ENCODE results near the gene RUSC1. TPM values are rescaled to one million over a fixed set of nuclear protein-coding genes. Genes with fewer than 3 reads are reported as not detected.
"Not testable (repeated sequence)": the region's sequence is repeated elsewhere in the genome, so short reads cannot be mapped to it uniquely, and the experiment has no call there.

Gene RUSC1, protein sequence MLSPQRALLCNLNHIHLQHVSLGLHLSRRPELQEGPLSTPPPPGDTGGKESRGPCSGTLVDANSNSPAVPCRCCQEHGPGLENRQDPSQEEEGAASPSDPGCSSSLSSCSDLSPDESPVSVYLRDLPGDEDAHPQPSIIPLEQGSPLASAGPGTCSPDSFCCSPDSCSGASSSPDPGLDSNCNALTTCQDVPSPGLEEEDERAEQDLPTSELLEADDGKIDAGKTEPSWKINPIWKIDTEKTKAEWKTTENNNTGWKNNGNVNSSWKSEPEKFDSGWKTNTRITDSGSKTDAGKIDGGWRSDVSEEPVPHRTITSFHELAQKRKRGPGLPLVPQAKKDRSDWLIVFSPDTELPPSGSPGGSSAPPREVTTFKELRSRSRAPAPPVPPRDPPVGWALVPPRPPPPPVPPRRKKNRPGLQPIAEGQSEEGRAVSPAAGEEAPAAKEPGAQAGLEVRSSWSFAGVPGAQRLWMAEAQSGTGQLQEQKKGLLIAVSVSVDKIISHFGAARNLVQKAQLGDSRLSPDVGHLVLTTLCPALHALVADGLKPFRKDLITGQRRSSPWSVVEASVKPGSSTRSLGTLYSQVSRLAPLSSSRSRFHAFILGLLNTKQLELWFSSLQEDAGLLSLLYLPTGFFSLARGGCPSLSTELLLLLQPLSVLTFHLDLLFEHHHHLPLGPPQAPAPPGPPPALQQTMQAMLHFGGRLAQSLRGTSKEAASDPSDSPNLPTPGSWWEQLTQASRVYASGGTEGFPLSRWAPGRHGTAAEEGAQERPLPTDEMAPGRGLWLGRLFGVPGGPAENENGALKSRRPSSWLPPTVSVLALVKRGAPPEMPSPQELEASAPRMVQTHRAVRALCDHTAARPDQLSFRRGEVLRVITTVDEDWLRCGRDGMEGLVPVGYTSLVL
- 18.3 TPM for polyA plus RNA-seq (2012; ENCODE audit: insufficient read depth, insufficient read length)

GRCh38 chr1:155320661-155321617, at the start of gene RUSC1:
TSS of gene RUSC1 (plus strand) at chr1:155320894. CDS start at chr1:155321774, 880 bp downstream.
- H3K4me3 ChIP-seq (ENCODE audit: low read length), result no peak within 1 kb of the TSS
- no peak for DNase-seq (ENCODE audit: low read depth, low spot score)

GRCh38 chr1:155272466-155273342, 48.0 kb upstream of the RUSC1 start:
- peak overlapping the region; percentile 68 for H3K4me3 ChIP-seq (ENCODE audit: low read length)
- no peak for DNase-seq (ENCODE audit: low read depth, low spot score)

- DNase-seq (ENCODE audit: low read depth, low spot score), result peak; percentile 92
- H3K4me3 ChIP-seq (ENCODE audit: low read length), result peak within 1 kb of the TSS; percentile 68
Observed at GRCh38 chr1:155273343-155274245, 47.1 kb upstream of the RUSC1 start, which contains the start of gene CLK2. TSS of gene CLK2 (minus strand) at chr1:155273504. CDS start at chr1:155270977, 2,527 bp downstream.

- DNase-seq (ENCODE audit: low read depth, low spot score), result peak; percentile 91
- H3K4me3 ChIP-seq (ENCODE audit: low read length), result peak within 1 kb of the TSS; percentile 76
Observed at GRCh38 chr1:155277070-155277901, 43.4 kb upstream of the RUSC1 start, which contains the start of gene HCN3. TSS of gene HCN3 (plus strand) at chr1:155277463. CDS start at chr1:155277591, 128 bp downstream.

GRCh38 chr1:155277902-155278688, 42.6 kb upstream of the RUSC1 start:
- peak; percentile 77 for DNase-seq (ENCODE audit: low read depth, low spot score)

DNA sequence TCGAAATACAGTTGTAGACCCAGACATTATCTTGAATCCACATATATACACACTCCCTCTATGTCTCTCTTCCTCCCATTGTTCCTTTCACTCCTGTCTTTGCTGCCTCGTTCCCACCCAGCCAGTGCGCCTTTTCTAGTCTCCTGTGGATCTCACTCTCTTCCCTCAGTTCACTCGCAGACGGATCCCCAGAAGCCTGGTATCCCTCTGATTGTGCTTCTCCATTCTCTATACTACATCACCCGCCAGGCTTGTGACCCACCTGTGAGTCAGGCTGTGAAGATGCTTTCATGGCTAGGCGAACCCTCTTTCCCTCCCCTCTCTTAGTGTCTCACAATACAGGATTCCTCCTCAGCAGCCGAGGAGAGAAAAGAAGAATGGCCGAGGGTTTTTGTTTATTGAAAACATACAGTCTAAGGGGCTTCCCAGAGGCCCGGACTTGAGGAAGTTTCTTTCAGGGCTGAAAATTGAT, 42.0 kb upstream of the RUSC1 start:
- no peak for DNase-seq (ENCODE audit: low read depth, low spot score)
- peak overlapping the region; percentile 76; the same call in 1 of the 2 replicates for H3K4me3 ChIP-seq (ENCODE audit: low read length)

More at GRCh38 chr1:155277902-155278688, 42.6 kb upstream of the RUSC1 start:
- H3K4me3 ChIP-seq (ENCODE audit: low read length), result peak overlapping the region; percentile 76

DNA sequence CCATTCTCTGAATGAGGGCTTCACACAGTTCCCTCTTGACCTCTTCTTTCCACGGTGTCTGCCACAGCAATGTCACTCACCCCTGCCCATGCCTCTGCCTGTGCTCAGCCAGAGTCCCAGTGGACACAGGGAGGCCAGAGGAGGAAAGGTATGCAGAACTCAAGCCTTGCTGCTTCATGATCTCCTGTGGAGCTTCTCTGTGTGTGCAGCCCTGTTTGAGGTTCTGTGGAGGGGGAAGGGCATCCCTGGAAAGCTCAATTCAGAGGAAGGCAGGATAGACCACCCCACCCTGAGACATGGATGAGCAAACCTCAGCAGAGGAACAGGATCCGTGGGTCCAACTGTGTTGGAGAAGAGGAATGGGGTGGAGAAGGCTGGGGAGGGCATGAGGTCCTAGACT, 41.4 kb upstream of the RUSC1 start:
- H3K4me3 ChIP-seq (ENCODE audit: low read length), result no peak overlapping the region

DNA sequence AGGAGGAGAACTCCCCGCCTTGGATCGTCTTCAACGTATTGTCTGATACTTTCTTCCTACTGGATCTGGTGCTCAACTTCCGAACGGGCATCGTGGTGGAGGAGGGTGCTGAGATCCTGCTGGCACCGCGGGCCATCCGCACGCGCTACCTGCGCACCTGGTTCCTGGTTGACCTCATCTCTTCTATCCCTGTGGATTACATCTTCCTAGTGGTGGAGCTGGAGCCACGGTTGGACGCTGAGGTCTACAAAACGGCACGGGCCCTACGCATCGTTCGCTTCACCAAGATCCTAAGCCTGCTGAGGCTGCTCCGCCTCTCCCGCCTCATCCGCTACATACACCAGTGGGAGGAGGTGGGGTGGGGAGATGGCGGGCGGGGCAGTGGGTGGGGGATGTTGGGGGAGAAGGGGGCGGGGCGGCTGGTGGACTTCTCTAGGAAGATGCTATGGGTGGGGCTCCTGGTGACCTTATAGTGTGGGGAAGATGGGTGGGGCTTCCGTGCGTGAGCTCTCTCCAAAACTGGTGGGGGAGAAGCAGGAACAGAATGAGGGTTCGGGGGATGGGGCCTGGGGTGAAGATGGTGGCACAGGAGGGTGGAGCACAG, 38.1 kb upstream of the RUSC1 start:
- no peak for DNase-seq (ENCODE audit: low read depth, low spot score)
- H3K4me3 ChIP-seq (ENCODE audit: low read length), result no peak overlapping the region

More for the DNA sequence above, 41.4 kb upstream of the RUSC1 start:
- DNase-seq (ENCODE audit: low read depth, low spot score), result no peak

DNA sequence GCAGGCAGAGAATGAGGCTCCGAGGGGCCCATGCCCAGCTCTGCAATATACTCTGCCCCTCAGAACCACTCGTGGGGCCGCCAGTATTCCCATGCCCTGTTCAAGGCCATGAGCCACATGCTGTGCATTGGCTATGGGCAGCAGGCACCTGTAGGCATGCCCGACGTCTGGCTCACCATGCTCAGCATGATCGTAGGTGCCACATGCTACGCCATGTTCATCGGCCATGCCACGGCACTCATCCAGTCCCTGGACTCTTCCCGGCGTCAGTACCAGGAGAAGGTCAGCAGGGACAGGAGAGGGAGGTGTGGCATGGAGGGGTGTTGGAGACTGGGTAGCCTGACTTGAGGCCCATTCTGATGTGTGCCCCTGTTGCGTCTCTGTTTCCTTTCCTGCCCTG, 36.2 kb upstream of the RUSC1 start:
- no peak for DNase-seq (ENCODE audit: low read depth, low spot score)
- no peak overlapping the region for H3K4me3 ChIP-seq (ENCODE audit: low read length)

DNA sequence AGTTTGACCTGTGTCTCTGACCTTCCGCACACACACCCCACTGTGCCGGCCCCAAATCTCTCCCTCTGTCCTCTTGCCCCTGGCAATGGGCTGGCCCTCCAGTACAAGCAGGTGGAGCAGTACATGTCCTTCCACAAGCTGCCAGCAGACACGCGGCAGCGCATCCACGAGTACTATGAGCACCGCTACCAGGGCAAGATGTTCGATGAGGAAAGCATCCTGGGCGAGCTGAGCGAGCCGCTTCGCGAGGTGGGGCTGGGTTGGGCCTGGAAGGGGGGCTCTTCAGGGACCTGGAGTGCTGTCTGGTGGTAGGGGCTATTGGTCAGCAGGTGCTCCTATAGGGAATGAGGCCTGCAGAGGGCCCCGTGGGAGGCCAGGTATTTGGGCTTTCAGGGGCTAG, 35.6 kb upstream of the RUSC1 start:
- no peak for DNase-seq (ENCODE audit: low read depth, low spot score)
- H3K4me3 ChIP-seq (ENCODE audit: low read length), result no peak overlapping the region

DNA sequence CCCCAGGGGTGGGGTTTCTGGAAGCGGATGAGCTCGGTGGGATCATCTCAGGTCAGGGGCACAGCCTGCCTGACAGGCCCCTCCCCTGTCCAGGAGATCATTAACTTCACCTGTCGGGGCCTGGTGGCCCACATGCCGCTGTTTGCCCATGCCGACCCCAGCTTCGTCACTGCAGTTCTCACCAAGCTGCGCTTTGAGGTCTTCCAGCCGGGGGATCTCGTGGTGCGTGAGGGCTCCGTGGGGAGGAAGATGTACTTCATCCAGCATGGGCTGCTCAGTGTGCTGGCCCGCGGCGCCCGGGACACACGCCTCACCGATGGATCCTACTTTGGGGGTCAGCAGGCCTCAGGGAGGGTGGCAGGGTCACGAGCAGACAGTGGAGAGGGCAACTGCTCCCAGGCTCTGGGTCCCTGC, 35.1 kb upstream of the RUSC1 start:
- DNase-seq (ENCODE audit: low read depth, low spot score), result no peak
- no peak overlapping the region for H3K4me3 ChIP-seq (ENCODE audit: low read length)

GRCh38 chr1:155286544-155286943, 34.1 kb upstream of the RUSC1 start:
- no peak for DNase-seq (ENCODE audit: low read depth, low spot score)
- H3K4me3 ChIP-seq (ENCODE audit: low read length), result no peak overlapping the region

DNA sequence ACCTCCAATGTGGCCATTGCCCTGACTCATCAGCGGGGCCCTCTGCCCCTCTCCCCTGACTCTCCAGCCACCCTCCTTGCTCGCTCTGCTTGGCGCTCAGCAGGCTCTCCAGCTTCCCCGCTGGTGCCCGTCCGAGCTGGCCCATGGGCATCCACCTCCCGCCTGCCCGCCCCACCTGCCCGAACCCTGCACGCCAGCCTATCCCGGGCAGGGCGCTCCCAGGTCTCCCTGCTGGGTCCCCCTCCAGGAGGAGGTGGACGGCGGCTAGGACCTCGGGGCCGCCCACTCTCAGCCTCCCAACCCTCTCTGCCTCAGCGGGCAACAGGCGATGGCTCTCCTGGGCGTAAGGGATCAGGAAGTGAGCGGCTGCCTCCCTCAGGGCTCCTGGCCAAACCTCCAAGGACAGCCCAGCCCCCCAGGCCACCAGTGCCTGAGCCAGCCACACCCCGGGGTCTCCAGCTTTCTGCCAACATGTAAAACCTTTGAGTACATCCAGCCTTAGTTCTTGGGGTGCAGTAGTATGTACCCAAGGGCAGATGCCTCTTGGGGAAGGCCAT, 32.6 kb upstream of the RUSC1 start:
- no peak for DNase-seq (ENCODE audit: low read depth, low spot score)
- no peak overlapping the region for H3K4me3 ChIP-seq (ENCODE audit: low read length)

DNA sequence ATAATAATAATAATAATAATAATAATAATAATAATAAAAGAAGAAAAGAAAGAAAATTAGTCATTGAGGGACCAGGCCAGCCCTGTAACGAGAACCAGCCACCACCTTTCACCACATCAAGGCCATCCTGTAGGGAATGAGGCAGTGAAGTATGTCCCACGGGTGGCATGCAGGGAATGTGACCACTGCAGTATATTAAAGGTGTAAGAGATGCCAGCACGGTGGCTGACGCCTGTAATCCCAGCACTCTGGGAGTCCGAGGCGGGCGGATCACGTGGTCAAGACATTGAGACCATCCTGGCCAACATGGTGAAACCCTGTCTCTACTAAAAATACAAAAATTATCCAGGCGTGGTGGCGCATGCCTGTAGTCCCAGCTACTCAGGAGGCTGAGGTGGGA, 29.7 kb upstream of the RUSC1 start:
- H3K4me3 ChIP-seq (ENCODE audit: low read length); DNase-seq (ENCODE audit: low read depth, low spot score): not testable (repeated sequence)
